Measurements from ENCODE around the gene CISD1.

GRCh38 chr10:58316874-58317273, 47.9 kb downstream of the CISD1 start:
- TF ChIP-seq USF2 (IDR thresholded peaks at IDR 0.05; ENCODE audit: low read depth, low read length): no peak
- no peak for TF ChIP-seq POLR2A (IDR thresholded peaks at IDR 0.05; ENCODE audit: low read depth, low read length)
- TF ChIP-seq CTCF (conservative IDR thresholded peaks at IDR 0.05; ENCODE audit: low read depth, low read length): no peak
- no peak for TF ChIP-seq ELK1 (IDR thresholded peaks at IDR 0.05; ENCODE audit: borderline replicate concordance, low read depth, low read length)
- no peak for TF ChIP-seq SMC3 (IDR thresholded peaks at IDR 0.05; ENCODE audit: low read depth, low read length)
- no peak for TF ChIP-seq RCOR1 (IDR thresholded peaks at IDR 0.05; ENCODE audit: insufficient replicate concordance, low read length)
- TF ChIP-seq MAFK (IDR thresholded peaks at IDR 0.05; ENCODE audit: low read depth, low read length): no peak
- TF ChIP-seq CEBPB (IDR thresholded peaks at IDR 0.05; ENCODE audit: low read depth, low read length): no peak
- TF ChIP-seq FOS (IDR thresholded peaks at IDR 0.05; ENCODE audit: low read depth, low read length): no peak
- TF ChIP-seq BHLHE40 (IDR thresholded peaks at IDR 0.05; ENCODE audit: low read depth, low read length): no peak
- TF ChIP-seq MAZ (IDR thresholded peaks at IDR 0.05; ENCODE audit: borderline replicate concordance, low read depth, low read length): no peak
